Head of caudate nucleus (tissue), 42 donors: ENCODE measurements around the gene ZC3H18.

ENCODE experiments used
- DNase-seq, 42 donors: peaks; one replicate each; pipeline versions ENCODE4 v3.0.0 to v3.0.0-alpha.2; 2020 to 2021; ENCODE audit warnings: mixed read lengths in 7 of 42
- intact Hi-C: fragments of 100-400 bp; cut with DNase I; formaldehyde crosslinking; loops from one replicate; pipeline ENCODE4 v1.15.0; 2022

The ZC3H18 gene

DNA sequence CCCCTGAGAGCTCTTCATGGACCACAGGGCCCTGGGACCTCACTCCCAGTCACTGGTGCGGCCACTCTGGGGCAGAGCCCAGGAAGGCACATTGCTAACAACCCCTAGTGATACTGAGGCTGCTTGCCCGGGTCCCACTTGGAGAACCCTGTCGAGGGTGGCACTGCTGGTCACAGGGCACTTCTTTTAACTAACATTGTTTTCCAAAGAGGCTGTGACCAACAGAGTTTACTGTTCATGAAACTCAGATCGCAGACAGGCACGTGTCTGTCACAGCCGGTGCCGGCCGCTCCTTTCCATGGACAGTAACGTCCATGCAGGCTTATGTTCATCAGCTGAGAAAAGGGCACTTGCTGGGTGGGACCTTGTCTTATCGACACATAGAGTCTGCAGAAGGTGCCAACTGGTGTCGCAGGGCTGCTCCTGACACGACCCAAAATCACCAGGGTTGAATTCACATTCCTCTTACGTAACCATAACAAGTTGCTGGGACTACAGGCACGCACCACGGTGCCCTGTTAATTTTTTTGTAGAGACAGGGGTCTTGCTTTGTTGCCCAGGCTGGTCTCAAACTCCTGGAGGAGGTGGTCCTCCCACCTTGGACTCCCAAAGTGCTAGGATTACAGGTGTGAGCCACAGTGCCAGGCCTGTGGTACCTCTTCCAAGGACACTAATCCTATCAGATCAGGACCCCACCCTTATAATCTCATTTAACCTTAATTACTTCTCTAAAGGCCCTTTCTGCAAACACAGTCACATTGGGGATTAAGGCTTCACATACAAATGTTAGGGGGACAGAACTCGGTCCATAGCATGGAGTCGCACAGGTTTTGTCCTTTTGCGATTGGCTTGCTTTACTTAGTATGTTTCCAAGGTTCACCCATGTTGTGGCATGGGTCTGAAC is 1.2 kb upstream of the ZC3H18 start:
- DNase-seq = no peak
- intact Hi-C loops = no loop called here

DNA sequence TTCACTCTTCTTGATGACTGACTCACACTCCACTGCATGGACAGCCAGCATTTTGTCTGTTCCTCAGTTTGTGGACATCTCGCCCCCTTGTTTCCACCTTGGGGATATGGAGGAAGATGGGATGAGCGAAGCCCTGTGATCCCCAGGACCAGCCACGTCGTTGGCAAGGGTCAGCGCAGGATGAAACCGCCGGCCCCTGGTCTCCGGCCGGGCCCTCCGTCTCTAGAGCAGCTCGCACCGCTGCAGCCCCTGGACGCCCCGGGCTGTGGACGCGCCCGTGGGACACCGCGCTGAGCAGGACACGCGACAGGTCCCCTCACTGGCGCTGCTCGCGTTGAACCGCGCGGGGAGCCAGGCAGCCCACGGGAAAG is 604 bp upstream of the ZC3H18 start:
- peak in 10 of 42 donors; percentile 10 to 47 (median 30) for DNase-seq
- intact Hi-C loops = no loop called here

GRCh38 chr16:88570691-88571092 is 489 bp downstream of the ZC3H18 start:
- peak in 22 of 42 donors; percentile 4 to 57 (median 36) for DNase-seq
- intact Hi-C loops = loop anchor here (5.0 to 10.0 kb wide), 2 partner anchors 38 to 94 kb away; partner anchors contain the start of gene MVD

- intact Hi-C loops = loop anchor here (10.0 kb wide), 1 partner anchor 90 kb away; the partner anchor contains the start of gene MVD
- DNase-seq = no peak
Measured at GRCh38 chr16:88575251-88575650, 5.0 kb downstream of the ZC3H18 start.

- intact Hi-C loops = loop anchor here (10.0 kb wide), 1 partner anchor 88 kb away; the partner anchor contains the start of gene MVD
- DNase-seq = no peak
Measured at GRCh38 chr16:88576307-88576706, 6.1 kb downstream of the ZC3H18 start.

- intact Hi-C loops = loop anchor here (10.0 kb wide), 1 partner anchor 88 kb away; the partner anchor contains the start of gene MVD
- DNase-seq = no peak
Measured at GRCh38 chr16:88577166-88577565, 7.0 kb downstream of the ZC3H18 start.

- DNase-seq = no peak
- intact Hi-C loops = loop anchor here (10.0 kb wide), 1 partner anchor 86 kb away; the partner anchor contains the start of gene MVD
Measured at GRCh38 chr16:88578446-88579313, 8.5 kb downstream of the ZC3H18 start.

DNA sequence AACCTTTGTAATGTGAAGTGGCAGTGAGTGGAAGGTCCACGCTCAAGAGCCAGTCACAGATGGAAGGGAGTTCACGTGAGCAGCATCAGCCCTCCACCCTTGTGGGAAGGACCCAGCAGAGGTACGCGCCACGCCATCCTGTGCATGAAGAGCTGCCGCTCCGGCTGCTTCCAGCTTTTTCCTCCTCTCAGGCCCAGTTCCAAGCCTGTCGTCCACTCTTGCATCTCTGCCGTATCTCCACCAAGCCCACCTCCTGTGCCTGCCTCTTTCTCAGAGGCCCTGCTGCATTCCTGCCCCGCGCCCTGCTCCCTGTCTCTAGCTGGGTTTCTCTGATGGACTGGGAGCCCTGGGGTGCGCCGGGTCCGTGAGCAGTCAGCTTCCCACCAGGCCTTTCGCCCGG is 10.2 kb downstream of the ZC3H18 start:
- no peak for DNase-seq

GRCh38 chr16:88581033-88581432 is 10.8 kb downstream of the ZC3H18 start:
- intact Hi-C loops = no loop called here
- DNase-seq = no peak

More for the DNA sequence above, 10.2 kb downstream of the ZC3H18 start:
- intact Hi-C loops = no loop called here

DNA sequence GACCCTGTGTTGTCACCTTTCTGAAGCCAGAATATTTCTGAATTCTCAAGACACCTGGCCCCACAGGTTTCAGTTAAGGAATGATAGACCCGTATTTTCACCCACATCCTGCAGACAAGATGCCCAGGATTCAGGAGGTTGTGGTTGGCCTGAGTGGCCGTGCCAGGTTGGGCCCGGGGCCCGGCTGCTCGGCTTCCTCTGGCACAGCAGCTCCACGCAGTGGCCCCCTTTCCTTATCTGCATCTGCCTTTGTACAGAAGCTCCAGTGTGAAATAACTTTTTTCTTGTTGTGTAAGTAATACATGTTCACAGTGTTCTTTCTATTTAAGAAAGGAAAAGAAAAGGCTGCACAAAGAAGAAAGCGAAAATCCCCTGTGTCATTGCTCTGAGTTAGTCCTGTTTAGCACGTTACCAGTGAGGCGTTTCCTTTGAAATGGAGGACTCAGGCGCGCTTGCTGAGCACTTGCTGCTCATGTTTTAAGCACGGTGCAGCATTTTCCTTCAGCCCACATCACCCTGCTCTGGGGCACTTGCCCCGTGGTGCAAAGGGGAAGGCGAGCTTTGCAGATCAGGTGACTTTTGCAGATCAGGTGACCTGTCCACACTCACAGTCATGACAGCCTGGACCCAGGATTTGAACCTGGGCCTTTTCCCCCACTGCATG is 12.8 kb downstream of the ZC3H18 start:
- no peak for DNase-seq
- intact Hi-C loops = no loop called here

GRCh38 chr16:88584676-88585075 is 14.5 kb downstream of the ZC3H18 start:
- DNase-seq = no peak
- intact Hi-C loops = no loop called here

- intact Hi-C loops = no loop called here
- no peak for DNase-seq
Measured at GRCh38 chr16:88585269-88585668, 15.1 kb downstream of the ZC3H18 start.

- intact Hi-C loops = no loop called here
- no peak for DNase-seq
Measured at GRCh38 chr16:88585927-88586581, 15.9 kb downstream of the ZC3H18 start.

GRCh38 chr16:88588148-88588547 is 17.9 kb downstream of the ZC3H18 start:
- intact Hi-C loops = no loop called here

DNA sequence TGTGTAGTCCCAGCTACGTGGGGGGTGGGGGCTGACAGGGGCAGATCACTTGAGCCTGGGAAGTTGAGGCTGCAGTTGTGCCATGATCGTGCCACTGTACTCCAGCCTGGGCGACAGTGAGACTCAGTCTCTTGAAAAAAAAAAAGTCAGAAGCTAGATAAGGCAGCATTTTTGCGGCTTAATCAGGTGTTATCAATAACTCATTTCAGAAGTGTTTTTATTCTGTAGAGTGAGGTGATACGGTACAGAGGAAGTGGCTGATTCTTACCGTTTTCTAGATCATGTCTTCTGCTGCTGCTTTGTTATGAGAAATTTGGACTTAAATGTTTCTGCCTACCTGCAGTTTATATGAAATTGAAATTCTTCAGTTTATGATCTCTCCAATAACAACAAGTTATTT is 18.6 kb downstream of the ZC3H18 start:
- intact Hi-C loops = no loop called here

More at GRCh38 chr16:88588148-88588547, 17.9 kb downstream of the ZC3H18 start:
- no peak for DNase-seq

DNA sequence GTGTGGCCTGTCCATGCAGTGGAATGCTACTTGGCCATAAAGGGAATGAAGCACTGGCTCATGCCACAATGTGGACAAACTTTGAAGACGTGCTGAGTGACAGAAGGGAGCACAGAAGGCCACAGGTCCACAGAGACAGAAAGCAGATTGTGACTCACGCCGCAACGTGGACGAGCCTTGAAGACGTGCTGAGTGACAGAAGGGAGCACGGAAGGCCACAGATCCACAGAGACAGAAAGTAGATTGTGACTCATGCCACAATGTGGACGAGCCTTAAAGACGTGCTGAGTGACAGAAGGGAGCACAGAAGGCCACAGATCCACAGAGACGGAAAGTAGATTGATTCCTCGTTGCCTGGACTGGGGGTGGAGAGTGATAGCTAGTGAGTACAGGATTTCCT is 19.2 kb downstream of the ZC3H18 start:
- no peak for DNase-seq
- intact Hi-C loops = no loop called here

More for the DNA sequence above, 18.6 kb downstream of the ZC3H18 start:
- no peak for DNase-seq

DNA sequence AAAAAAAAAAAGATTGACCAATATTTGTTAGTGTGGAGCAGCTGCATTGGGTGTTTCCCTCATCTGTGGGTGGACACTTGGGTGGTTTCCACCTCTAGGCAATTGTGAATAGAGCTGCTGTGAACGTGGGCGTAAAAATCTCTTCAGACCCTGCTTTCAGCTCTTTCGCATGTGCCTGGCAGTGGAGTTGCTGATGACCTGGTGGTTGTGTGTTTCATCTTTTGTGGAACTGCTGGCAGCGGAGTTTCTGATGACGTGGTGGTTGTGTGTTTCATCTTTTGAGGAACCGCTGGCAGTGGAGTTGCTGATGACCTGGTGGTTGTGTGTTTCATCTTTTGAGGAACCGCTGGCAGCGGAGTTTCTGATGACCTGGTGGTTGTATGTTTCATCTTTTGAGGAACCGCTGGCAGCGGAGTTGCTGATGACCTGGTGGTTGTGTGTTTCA is 21.4 kb downstream of the ZC3H18 start:
- intact Hi-C loops = no loop called here
- peak in 9 of 42 donors; percentile 21 to 81 (median 33) for DNase-seq

DNA sequence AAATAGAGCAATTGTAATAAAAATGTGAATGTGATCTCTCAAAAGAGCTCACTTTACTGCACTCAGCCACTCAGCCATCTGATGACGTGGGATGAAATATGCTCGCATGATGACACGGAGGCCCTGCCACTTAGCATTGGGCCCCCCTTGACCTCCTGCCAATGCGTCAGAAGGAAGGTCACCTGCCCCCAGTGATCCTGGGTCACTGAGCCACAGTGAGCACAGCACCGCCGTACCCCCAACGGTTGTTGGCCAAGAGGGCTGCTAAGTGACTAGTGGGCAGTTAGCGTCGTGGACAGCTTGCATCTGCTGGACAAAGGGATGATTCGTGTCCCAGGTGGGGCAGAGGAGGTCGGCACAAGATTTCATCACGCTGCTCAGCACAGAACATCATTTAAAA is 22.9 kb downstream of the ZC3H18 start:
- DNase-seq = no peak

More for the DNA sequence above, 22.9 kb downstream of the ZC3H18 start:
- intact Hi-C loops = no loop called here
